Stimulated activated effector memory CD8-positive, alpha-beta T cell treated with anti-CD3 and anti-CD28 coated beads, Interleukin-12 subunit alpha, Interleukin-12 subunit beta, amount 100 ng/mL, for 72 hours (primary cell): ENCODE measurements around the gene MED12L.
"Not testable (repeated sequence)": the region's sequence is repeated elsewhere in the genome, so short reads cannot be mapped to it uniquely, and the experiment has no call there.

Experiments
- ATAC-seq: fragments of 150-1000 bp; cut with Tn5 transposase; 2 replicates; pipeline ENCODE4 v1.10.0; 2021
- DNase-seq, 2 donors: peaks; one replicate each; pipeline ENCODE4 v3.0.0; 2021 to 2022; ENCODE audit warnings: low spot score in 2 of 2
- H3K27ac Mint-ChIP-seq: one replicate; pipeline ENCODE4 v1.8.0; 2022; ENCODE audit warnings: mild to moderate bottlenecking, mixed read lengths
- H3K36me3 Mint-ChIP-seq: one replicate; pipeline ENCODE4 v1.8.0; 2022; ENCODE audit warnings: mild to moderate bottlenecking, mixed read lengths
- H3K4me1 Mint-ChIP-seq: one replicate; pipeline ENCODE4 v1.8.0; 2022; ENCODE audit warnings: mixed read lengths
- H3K4me3 Mint-ChIP-seq: one replicate; pipeline ENCODE4 v1.8.0; 2022; ENCODE audit warnings: mild to moderate bottlenecking, mixed read lengths
- H3K9me3 Mint-ChIP-seq: one replicate; pipeline ENCODE4 v1.8.0; 2022; ENCODE audit warnings: mixed read lengths

MED12L gene

DNA sequence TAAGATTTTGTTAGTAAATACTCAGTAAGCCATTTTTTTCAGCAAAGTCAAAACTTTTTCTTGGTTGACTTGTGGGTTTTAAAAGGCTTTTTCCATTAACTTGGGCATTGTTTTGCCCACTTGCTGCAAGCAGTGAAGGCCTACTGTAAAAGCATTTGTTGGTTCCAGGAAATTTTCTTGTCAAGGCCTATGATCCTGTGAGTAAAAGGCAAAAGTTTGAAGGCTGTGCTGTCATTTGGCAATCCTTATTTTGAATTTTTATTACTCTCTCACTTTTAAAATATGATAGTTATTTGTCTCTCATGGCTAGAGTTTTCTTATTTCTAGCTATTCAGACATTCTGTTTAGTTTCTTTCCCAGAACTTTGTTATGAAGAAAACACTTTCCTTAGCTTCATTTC, 286.1 kb downstream of the MED12L start:
- H3K4me1 Mint-ChIP-seq: no peaks in the 10 kb centered on the region
- no peaks in the 10 kb centered on the region for H3K36me3 Mint-ChIP-seq

GRCh38 chr3:151372063-151372820, 286.8 kb downstream of the MED12L start:
- no peak for ATAC-seq
- no peak for DNase-seq
- no peak overlapping the region for H3K4me3 Mint-ChIP-seq
- H3K27ac Mint-ChIP-seq: no peak overlapping the region
- no peaks in the 10 kb centered on the region for H3K4me1 Mint-ChIP-seq
- no peaks in the 10 kb centered on the region for H3K9me3 Mint-ChIP-seq
- no peaks in the 10 kb centered on the region for H3K36me3 Mint-ChIP-seq

More for the DNA sequence above, 286.1 kb downstream of the MED12L start:
- H3K27ac Mint-ChIP-seq: no peak overlapping the region
- DNase-seq: no peak
- no peak overlapping the region for H3K4me3 Mint-ChIP-seq
- H3K9me3 Mint-ChIP-seq: no peaks in the 10 kb centered on the region
- ATAC-seq: no peak

- no peak for DNase-seq
- ATAC-seq: no peak
- H3K4me3 Mint-ChIP-seq: no peak overlapping the region
- H3K36me3 Mint-ChIP-seq: no peaks in the 10 kb centered on the region
- H3K27ac Mint-ChIP-seq: no peak overlapping the region
- H3K9me3 Mint-ChIP-seq: no peaks in the 10 kb centered on the region
- H3K4me1 Mint-ChIP-seq: no peaks in the 10 kb centered on the region
These were observed 292.4 kb downstream of the MED12L start for GRCh38 chr3:151377768-151378385.

DNA sequence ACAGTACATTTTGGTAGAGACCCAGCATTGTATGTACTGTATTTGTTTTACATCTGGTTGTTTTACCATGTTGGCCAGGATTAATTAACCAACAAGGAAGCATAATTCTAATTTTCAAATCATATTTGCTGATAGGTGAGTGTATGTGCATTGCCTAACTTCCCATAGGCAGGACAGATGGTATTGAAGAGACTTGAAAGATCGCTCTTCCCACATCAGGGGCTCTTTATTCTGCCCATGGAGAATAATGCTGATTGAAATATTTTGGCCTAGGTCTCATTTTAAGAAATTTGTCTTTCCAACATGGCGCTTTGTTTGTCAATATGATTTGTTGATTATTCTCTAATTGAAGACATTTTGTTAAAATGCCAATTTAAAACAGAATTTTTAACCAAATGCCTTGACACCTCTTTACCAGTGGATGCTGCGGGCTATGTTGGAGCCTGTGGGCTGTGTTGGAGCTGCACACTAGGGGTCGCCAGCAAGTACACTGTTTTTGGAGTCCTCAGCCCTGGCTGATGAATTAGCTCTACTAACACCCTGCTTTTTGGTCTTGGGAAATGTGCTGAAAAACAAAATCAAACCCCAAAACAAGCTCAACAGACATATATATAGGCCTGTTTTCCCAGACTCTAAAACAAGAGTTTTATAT, 293.7 kb downstream of the MED12L start:
- H3K27ac Mint-ChIP-seq: no peak overlapping the region
- ATAC-seq: peak; percentile 36
- DNase-seq: no peak
- no peaks in the 10 kb centered on the region for H3K4me1 Mint-ChIP-seq
- H3K4me3 Mint-ChIP-seq: no peak overlapping the region
- no peaks in the 10 kb centered on the region for H3K36me3 Mint-ChIP-seq
- H3K9me3 Mint-ChIP-seq: no peaks in the 10 kb centered on the region

DNA sequence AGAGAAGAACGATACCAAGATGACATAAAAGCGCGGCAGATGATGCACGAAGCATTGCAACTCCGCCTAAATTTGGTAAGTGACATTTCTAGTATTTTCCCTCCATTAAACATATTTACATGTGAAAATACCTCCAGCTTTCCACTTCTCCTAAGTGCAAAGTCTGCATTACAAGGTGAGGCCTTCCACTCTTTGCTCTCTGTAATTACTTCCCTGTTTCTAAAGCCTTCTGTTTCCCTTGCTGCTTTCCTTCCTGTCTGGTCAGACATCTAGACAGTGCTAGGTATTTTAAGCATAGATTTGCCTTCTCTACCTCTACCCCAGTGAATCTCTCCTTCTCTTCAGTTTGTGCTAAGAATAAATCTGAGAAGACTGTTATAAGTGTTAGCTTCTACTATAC, 297.2 kb downstream of the MED12L start:
- no peaks in the 10 kb centered on the region for H3K9me3 Mint-ChIP-seq
- H3K27ac Mint-ChIP-seq: no peak overlapping the region
- H3K4me1 Mint-ChIP-seq: peaks cover 5% of the 10 kb centered on the region
- DNase-seq (no peak), ATAC-seq (no peak)
- peaks cover 2% of the 10 kb centered on the region for H3K36me3 Mint-ChIP-seq
- no peak overlapping the region for H3K4me3 Mint-ChIP-seq

DNA sequence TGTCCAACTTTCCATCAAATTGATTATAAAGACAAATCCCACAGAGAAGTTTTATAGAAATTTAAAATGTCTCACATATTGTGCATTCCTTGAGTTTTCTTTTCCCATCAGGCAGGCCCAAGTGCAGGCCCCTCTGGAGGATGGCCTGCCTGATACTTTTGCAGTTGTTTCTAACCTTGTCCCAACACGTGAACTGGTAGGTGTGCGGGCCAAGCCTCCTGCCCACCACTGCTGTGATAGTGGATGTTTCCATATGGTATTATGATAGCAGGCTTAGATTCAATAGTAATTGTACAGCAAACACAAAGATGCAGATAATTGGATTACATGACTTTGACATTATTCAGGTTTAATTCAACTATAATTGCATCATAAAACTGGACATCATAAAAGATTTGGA, 297.6 kb downstream of the MED12L start:
- Mint-ChIP-seq H3K36me3 (peaks cover 7% of the 10 kb centered on the region), H3K4me1 (peaks cover 5% of the 10 kb centered on the region), H3K4me3 (no peak overlapping the region)

GRCh38 chr3:151383956-151384355, 298.5 kb downstream of the MED12L start:
- no peak overlapping the region for H3K27ac Mint-ChIP-seq
- H3K36me3 Mint-ChIP-seq: peaks cover 7% of the 10 kb centered on the region
- peaks cover 5% of the 10 kb centered on the region for H3K4me1 Mint-ChIP-seq
- ATAC-seq (no peak), DNase-seq (no peak)
- no peaks in the 10 kb centered on the region for H3K9me3 Mint-ChIP-seq
- no peak overlapping the region for H3K4me3 Mint-ChIP-seq

More for the DNA sequence above, 297.6 kb downstream of the MED12L start:
- no peak for DNase-seq
- ATAC-seq: no peak
- Mint-ChIP-seq H3K9me3 (no peaks in the 10 kb centered on the region), H3K27ac (no peak overlapping the region)

- H3K36me3 Mint-ChIP-seq: peaks cover 7% of the 10 kb centered on the region
- H3K27ac Mint-ChIP-seq: no peak within 1 kb of the TSS
- ATAC-seq (no peak), DNase-seq (no peak)
- H3K9me3 Mint-ChIP-seq: no peaks in the 10 kb centered on the region
- no peak within 1 kb of the TSS for H3K4me3 Mint-ChIP-seq
- peaks cover 5% of the 10 kb centered on the region for H3K4me1 Mint-ChIP-seq
These were observed 299.3 kb downstream of the MED12L start, which contains the start of gene P2RY12 for GRCh38 chr3:151384741-151385174. P2RY12 (minus strand) TSS chr3:151384753; CDS start chr3:151338845, 45,908 bp downstream.

GRCh38 chr3:151386056-151386455, 300.6 kb downstream of the MED12L start:
- Mint-ChIP-seq H3K4me1 (peaks cover 5% of the 10 kb centered on the region), H3K36me3 (peaks cover 7% of the 10 kb centered on the region), H3K9me3 (no peaks in the 10 kb centered on the region), H3K4me3 (no peak overlapping the region), H3K27ac (no peak overlapping the region)
- ATAC-seq (no peak), DNase-seq (no peak)

GRCh38 chr3:151387432-151387831, 302.0 kb downstream of the MED12L start:
- Mint-ChIP-seq H3K36me3 (peaks cover 7% of the 10 kb centered on the region), H3K4me1 (peaks cover 5% of the 10 kb centered on the region), H3K27ac (peak overlapping the region; percentile 40), H3K9me3 (no peaks in the 10 kb centered on the region), H3K4me3 (no peak overlapping the region)
- DNase-seq (no peak), ATAC-seq (no peak)

GRCh38 chr3:151387842-151388241, 302.4 kb downstream of the MED12L start:
- ATAC-seq (no peak), DNase-seq (no peak)
- H3K4me3 Mint-ChIP-seq: no peak overlapping the region
- peaks cover 5% of the 10 kb centered on the region for H3K4me1 Mint-ChIP-seq
- H3K9me3 Mint-ChIP-seq: no peaks in the 10 kb centered on the region
- H3K27ac Mint-ChIP-seq: peak overlapping the region; percentile 40
- H3K36me3 Mint-ChIP-seq: peaks cover 7% of the 10 kb centered on the region

- Mint-ChIP-seq H3K4me1 (no peaks in the 10 kb centered on the region), H3K27ac (no peak overlapping the region), H3K9me3 (no peaks in the 10 kb centered on the region), H3K4me3 (no peak overlapping the region), H3K36me3 (peaks cover 7% of the 10 kb centered on the region)
- DNase-seq (no peak), ATAC-seq (no peak)
These were observed 306.3 kb downstream of the MED12L start for GRCh38 chr3:151391720-151392119.

- not testable (repeated sequence) for H3K36me3 Mint-ChIP-seq, ATAC-seq, H3K27ac Mint-ChIP-seq, DNase-seq, H3K4me3 Mint-ChIP-seq, H3K4me1 Mint-ChIP-seq, H3K9me3 Mint-ChIP-seq
These were observed 306.7 kb downstream of the MED12L start for GRCh38 chr3:151392191-151392590.

DNA sequence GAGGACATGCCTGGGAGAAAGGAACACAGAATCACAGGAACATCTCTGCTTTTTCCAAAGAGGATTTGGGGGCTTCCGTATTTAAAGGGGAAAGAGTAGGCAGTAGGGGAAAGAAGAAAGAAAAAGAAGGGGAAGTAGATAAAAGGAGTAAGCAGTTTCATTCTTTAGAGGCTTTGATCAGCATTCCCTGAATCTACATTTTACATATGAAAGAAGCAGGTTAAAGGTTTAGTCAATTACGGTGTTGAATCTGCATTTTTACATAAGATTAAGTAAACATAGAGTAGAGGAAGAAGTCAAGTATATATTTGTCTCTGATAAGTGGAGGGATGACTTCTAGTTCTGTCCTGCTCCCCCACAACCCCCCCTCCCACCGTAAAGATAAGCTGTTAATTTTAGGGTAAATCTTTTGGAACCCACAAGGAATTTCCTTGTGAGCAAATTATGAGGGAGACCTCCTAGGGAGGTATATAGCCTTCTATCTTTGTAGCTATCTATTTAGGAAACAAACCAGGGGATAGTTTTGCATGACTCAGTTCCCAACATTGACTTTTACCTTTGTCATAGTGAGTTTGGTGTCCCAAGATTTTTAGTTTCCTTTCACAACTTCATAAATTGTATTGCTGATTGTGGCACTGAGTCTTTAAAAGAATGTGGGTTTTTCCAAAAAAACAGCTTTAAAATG, 307.8 kb downstream of the MED12L start:
- H3K4me1 Mint-ChIP-seq: no peaks in the 10 kb centered on the region
- H3K4me3 Mint-ChIP-seq: no peak overlapping the region
- ATAC-seq (no peak), DNase-seq (no peak)
- no peak overlapping the region for H3K27ac Mint-ChIP-seq
- no peaks in the 10 kb centered on the region for H3K9me3 Mint-ChIP-seq
- no peaks in the 10 kb centered on the region for H3K36me3 Mint-ChIP-seq

- Mint-ChIP-seq H3K4me1 (no peaks in the 10 kb centered on the region), H3K4me3 (no peak overlapping the region)
- ATAC-seq: no peak
These were observed 308.5 kb downstream of the MED12L start for GRCh38 chr3:151393941-151394340.

More at GRCh38 chr3:151393941-151394340, 308.5 kb downstream of the MED12L start:
- Mint-ChIP-seq H3K36me3 (no peaks in the 10 kb centered on the region), H3K9me3 (no peaks in the 10 kb centered on the region), H3K27ac (no peak overlapping the region)
- no peak for DNase-seq
